ENCODE data around the gene MAN1C1. TPM values are rescaled to one million over a fixed set of nuclear protein-coding genes. Genes with fewer than 3 reads are reported as not detected.

Gene MAN1C1
- total RNA-seq, 1 donor from 2014 or later, result 22.6 TPM

DNA sequence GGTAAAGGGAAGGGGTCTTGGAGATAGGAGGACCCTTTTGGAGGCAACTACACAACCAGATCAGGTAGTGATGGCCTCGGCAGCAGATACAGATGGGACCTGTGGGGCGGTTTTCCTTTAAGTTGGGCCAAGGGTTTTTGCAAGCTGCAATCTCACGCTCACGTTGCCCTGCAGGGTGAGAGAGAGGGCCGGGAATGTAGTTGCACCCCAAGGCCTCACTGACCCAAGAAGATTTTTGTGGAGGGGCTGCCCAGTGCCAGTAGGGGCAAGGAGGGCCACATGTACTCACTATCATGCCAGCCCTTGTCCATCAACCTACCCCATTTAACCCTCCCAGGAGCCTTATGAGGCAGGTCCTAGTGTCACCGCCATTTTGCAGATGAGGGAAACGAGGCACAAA lies 125.7 kb downstream of the MAN1C1 start:
- H3K36me3 Mint-ChIP-seq (ENCODE audit: low read depth), result peaks cover 2% of the 10 kb centered on the region
- TF ChIP-seq, protein P1, sequence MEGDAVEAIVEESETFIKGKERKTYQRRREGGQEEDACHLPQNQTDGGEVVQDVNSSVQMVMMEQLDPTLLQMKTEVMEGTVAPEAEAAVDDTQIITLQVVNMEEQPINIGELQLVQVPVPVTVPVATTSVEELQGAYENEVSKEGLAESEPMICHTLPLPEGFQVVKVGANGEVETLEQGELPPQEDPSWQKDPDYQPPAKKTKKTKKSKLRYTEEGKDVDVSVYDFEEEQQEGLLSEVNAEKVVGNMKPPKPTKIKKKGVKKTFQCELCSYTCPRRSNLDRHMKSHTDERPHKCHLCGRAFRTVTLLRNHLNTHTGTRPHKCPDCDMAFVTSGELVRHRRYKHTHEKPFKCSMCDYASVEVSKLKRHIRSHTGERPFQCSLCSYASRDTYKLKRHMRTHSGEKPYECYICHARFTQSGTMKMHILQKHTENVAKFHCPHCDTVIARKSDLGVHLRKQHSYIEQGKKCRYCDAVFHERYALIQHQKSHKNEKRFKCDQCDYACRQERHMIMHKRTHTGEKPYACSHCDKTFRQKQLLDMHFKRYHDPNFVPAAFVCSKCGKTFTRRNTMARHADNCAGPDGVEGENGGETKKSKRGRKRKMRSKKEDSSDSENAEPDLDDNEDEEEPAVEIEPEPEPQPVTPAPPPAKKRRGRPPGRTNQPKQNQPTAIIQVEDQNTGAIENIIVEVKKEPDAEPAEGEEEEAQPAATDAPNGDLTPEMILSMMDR (conservative IDR thresholded peaks at IDR 0.05), result no peak
- H3K27me3 Mint-ChIP-seq (ENCODE audit: low read depth), result no peaks in the 10 kb centered on the region
- no peak for DNase-seq (ENCODE audit: low read depth, low spot score)
- no peaks in the 10 kb centered on the region for H3K9me3 Mint-ChIP-seq
- peaks cover 21% of the 10 kb centered on the region for H3K4me1 Mint-ChIP-seq
- H3K4me3 Mint-ChIP-seq, result no peak overlapping the region
- peak overlapping the region; percentile 79 for H3K27ac Mint-ChIP-seq (ENCODE audit: unreplicated experiment)

DNA sequence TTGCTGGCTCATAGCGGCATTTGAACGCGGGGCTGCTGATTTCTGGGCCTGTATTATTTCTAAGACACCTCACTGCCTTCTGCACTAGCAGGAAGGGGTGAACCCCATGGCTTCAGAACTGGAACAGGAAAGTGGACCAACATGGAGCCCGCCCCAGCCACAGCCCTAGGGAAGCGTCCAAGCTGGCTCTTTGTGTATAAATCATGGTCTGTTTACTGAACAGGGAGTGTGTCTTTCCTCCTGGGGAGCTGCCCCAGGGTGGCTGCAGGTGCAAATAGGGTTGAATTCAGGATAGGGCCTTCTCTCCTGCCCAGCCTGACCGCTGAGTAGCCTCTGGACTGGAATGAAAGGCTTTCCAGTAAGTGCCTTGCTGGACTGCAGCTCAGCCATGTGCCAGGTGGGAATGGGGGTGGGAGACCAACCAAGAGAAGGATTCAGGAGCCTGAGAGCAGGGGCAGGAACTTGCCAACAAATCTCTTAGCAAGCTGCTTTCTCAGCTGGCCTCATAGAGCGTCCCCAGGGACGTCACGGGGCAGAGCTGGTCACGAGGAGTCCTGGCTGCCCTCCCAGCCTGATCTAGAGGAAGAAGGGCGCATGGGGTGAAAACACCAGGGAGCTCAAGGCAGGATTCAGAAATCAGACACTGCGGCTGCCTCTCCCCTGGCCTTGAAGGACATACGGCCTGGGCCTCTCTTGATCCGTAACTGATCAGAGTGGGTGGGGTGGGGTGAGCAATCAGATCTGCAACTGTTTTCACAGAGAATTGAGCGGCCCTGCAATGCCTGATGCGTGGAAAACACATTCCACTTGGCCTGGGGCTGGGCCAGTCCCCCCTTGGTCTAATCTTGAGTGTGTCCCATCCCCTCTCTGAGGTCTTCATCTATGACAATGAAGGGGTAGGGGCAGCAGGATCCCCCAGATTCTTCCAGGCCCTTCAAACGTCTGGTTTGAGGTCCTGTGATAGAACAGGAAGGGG lies 126.9 kb downstream of the MAN1C1 start:
- Mint-ChIP-seq H3K9me3 (no peaks in the 10 kb centered on the region), H3K27me3 (ENCODE audit: low read depth) (no peaks in the 10 kb centered on the region), H3K4me1 (peaks cover 22% of the 10 kb centered on the region), H3K27ac (ENCODE audit: unreplicated experiment) (no peak overlapping the region), H3K36me3 (ENCODE audit: low read depth) (peaks cover 2% of the 10 kb centered on the region), H3K4me3 (no peak overlapping the region)
- no peak for DNase-seq (ENCODE audit: low read depth, low spot score)
- TF ChIP-seq, protein P1 (conservative IDR thresholded peaks at IDR 0.05), result no peak

DNA sequence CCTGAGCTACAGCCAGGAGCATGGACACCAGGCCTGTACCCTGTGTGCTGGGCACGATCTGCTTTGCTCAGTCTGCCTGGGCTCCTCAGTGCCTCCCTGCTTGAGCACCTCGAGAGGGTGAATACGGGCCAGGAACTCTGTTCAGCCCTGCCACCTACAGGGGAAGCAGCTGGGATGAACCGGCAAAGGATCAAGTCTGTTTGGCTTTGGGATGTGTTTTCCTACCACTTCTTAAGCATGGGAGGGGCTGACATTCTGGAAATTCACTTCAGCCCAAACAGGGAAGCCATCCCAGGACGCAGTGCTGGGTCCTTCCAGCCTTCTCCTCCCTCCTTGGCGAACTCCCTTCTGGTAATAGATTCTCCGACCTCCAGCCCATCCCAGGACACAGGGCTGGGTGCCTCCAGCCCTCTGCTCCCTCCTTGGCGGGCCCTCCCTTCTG lies 127.6 kb downstream of the MAN1C1 start:
- Mint-ChIP-seq H3K36me3 (ENCODE audit: low read depth) (peaks cover 2% of the 10 kb centered on the region), H3K4me1 (peaks cover 20% of the 10 kb centered on the region), H3K27me3 (ENCODE audit: low read depth) (no peaks in the 10 kb centered on the region), H3K27ac (ENCODE audit: unreplicated experiment) (peak overlapping the region; percentile 58), H3K4me3 (no peak overlapping the region), H3K9me3 (no peaks in the 10 kb centered on the region)
- TF ChIP-seq, protein P1 (conservative IDR thresholded peaks at IDR 0.05), result no peak
- no peak for DNase-seq (ENCODE audit: low read depth, low spot score)

DNA sequence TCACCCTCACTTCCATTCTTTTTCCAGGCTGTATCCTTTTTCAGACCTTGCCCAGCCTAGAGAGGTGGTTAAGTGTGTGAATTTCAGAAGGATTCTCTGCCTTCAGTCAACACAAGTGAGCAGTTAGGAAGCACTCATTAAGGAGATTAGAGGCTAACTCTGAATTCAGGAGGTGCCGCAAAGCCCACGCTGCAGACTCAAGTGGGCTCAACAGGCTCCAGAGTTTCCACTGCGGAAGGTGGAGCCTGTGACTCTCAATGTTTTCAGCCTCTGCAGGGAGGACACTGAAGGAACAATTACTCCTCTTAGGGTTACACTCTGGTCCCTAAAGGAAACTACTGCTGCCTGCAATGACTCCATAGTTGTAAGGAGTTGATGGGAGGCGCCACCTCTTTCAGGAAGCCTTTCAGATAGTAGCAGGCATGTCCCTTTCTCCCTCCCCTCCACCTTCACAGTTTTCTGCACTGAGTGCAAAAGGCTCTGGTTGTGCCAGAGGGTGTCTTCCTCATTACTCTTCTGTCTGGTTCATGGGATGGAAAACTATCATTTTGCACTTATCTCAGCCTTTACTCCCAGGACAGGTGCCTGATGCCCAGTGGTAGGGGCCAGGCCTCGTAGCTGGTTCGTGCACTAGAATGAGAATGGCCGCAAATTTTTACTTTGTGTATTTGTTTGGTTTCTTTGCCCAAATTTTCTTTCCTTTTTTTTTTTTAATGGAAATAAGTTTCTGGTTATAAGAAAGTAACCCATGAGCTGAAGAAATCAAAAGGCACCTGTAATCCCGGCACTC lies 128.2 kb downstream of the MAN1C1 start:
- Mint-ChIP-seq H3K27ac (ENCODE audit: unreplicated experiment) (peak overlapping the region; percentile 58), H3K4me1 (peaks cover 16% of the 10 kb centered on the region), H3K36me3 (ENCODE audit: low read depth) (peaks cover 2% of the 10 kb centered on the region), H3K4me3 (no peak overlapping the region), H3K27me3 (ENCODE audit: low read depth) (no peaks in the 10 kb centered on the region), H3K9me3 (no peaks in the 10 kb centered on the region)
- TF ChIP-seq, protein P1 (conservative IDR thresholded peaks at IDR 0.05), result no peak
- no peak for DNase-seq (ENCODE audit: low read depth, low spot score)

DNA sequence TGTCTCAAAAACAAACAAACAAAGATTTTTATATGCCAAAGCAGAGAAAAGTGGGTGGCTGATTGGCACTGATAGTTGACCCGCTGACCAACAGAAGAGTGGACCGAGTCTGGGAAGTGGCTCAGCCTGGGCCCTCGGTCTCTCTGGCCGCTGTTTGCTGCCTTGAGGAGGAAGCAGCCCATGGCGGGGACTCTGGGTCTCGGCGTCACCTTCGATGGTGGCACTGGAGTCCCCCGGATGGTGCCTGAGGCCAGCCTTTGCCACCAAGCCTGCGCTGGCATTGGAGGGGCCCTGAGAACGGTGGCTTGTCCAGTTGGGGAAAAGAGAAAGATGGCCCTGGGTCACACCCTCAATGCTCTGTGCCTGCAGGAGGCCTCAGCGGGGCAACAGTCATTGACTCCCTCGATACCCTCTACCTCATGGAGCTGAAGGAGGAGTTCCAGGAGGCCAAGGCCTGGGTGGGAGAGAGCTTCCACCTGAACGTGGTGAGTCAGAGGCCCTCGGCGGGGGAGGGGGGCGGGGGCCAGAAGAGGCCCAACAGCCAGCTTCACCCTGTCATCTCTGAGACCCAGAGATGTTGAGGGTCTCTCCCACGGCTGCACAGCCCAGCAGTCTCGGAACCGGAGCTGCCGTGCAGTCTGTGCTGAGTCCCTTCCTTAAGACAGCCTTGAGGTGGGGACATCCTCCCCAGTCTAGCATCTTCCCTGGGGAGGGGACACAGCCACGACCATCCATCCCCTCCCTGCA lies 129.9 kb downstream of the MAN1C1 start:
- Mint-ChIP-seq H3K9me3 (no peaks in the 10 kb centered on the region), H3K36me3 (ENCODE audit: low read depth) (peaks cover 6% of the 10 kb centered on the region)

More for the DNA sequence above, 129.9 kb downstream of the MAN1C1 start:
- Mint-ChIP-seq H3K27ac (ENCODE audit: unreplicated experiment) (no peak overlapping the region), H3K4me1 (peaks cover 12% of the 10 kb centered on the region), H3K27me3 (ENCODE audit: low read depth) (no peaks in the 10 kb centered on the region), H3K4me3 (no peak overlapping the region)
- TF ChIP-seq, protein P1 (conservative IDR thresholded peaks at IDR 0.05), result no peak
- no peak for DNase-seq (ENCODE audit: low read depth, low spot score)

All from neural crest cell (in vitro differentiated cells).